H1 (cell line): ENCODE data around the gene HIVEP3. TPM values are rescaled to one million over a fixed set of nuclear protein-coding genes. Genes with fewer than 3 reads are reported as not detected.

Source experiments
- JUN ChIP-seq: IDR thresholded peaks from 2 replicates; pipeline ENCODE4 v1.6.1; 2011; ENCODE audit warnings: low read depth, mild to moderate bottlenecking, improper control_type of control experiment, low read length
- KDM1A ChIP-seq: fragments of 200-600, 300-600 bp; sonication (generic); IDR thresholded peaks from 2 replicates; pipeline ENCODE4 v1.7.1; 2016; ENCODE audit warnings: mild to moderate bottlenecking, low read length, borderline replicate concordance
- polyA plus RNA-seq, 7 experiments: library from polyadenylated mRNA; depleted of rRNA in 3 of 7; stranded (reverse) in 5 of 7; unstranded in 2 of 7; fragments of >200 nt in 5 of 7; fragments of 200-250 nt in 2 of 7; gene quantifications; 1 replicate in 5 of 7; 2 replicates in 1 of 7; 4 replicates in 1 of 7; pipeline versions ENCODE4 v1.2.1 to v1.2.3, GENCODE V29; 2011 to 2013; ENCODE audit warnings: missing spikeins in 2 of 7, mixed read lengths in 2 of 7
- total RNA-seq: library from RNA; stranded (reverse); fragmentation: NEBNext Ultra II Directional; extraction: Animal tissue kit (Norgen Biotek cat#: 25700); gene quantifications from 2 replicates; pipeline ENCODE4 v1.2.1, GENCODE V29; 2021

HIVEP3 gene
- total and polyA plus RNA-seq, 2 of the 8 experiments (the other 6 are each of a cell fraction or from before 2014, with no cell fraction given): 0.24 to 0.69 TPM

DNA sequence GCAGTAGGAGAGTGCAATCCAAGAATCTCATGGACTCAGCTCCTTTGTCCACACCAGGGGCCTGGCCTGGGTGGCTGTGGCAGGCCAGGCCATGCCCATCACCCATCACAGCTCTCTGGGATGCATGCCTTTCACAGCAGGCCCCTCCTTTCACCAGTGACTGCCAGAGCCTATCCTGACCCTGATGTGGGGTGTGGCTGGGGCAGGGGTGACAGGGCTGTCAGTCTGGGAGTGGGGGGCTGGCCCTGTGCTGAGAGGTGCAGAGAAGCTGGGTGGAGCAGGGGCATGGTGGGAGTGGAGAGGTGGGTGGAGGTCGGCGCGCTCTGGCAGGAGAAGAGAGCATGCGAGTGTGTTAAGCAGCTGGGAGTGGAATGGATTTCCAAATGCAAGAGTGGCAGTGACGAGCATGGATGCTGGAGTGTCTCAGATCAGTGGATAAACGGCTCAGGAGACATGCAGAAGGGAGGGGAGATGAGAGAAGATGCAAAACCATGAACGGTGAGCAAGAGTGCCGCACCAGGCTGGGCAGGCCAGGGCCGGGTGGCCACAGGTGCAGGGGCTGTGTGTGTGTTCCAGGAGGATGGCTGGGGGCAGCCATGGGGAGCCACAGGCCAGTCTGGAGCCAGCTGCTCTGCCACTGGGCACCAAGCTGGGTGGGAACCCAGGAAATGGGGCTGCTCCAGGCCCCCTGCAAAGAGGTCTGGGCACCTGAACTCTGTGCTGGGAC lies 394.6 kb downstream of the HIVEP3 start (continued):
- TF ChIP-seq KDM1A (no peak), JUN (no peak)
